GM12873 (cell line): ENCODE data around the gene CCDC68.

Experiments
- TF ChIP-seq, protein P1 (sequence below): IDR thresholded peaks from 2 replicates; pipeline ENCODE4 v1.5.1; 2012; ENCODE audit warnings: low read depth, mild to moderate bottlenecking, moderate library complexity, low read length, control low read depth; ENCODE audit not compliant: insufficient read depth; ENCODE audit errors: missing control alignments

CCDC68 gene

DNA sequence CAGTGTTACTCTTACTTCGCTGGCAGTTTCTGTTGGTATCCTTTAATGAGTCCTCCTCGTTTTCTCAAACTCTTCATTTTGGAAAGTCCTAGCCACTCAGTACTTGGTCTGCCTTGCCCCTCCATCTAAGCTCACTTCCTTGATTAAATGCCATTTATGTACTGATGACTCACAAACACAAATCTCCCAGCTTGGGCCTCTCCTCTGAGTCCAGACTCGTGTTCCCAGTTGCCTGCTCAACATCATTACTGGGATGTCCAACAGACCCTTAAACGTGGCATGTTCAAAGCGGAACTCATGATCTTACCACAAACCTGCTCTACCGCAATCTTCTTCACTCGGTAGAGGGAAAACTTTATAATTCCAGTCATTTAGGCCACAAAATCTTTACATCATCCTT is 13.8 kb upstream of the CCDC68 start:
- TF ChIP-seq, protein P1, sequence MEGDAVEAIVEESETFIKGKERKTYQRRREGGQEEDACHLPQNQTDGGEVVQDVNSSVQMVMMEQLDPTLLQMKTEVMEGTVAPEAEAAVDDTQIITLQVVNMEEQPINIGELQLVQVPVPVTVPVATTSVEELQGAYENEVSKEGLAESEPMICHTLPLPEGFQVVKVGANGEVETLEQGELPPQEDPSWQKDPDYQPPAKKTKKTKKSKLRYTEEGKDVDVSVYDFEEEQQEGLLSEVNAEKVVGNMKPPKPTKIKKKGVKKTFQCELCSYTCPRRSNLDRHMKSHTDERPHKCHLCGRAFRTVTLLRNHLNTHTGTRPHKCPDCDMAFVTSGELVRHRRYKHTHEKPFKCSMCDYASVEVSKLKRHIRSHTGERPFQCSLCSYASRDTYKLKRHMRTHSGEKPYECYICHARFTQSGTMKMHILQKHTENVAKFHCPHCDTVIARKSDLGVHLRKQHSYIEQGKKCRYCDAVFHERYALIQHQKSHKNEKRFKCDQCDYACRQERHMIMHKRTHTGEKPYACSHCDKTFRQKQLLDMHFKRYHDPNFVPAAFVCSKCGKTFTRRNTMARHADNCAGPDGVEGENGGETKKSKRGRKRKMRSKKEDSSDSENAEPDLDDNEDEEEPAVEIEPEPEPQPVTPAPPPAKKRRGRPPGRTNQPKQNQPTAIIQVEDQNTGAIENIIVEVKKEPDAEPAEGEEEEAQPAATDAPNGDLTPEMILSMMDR: no peak

DNA sequence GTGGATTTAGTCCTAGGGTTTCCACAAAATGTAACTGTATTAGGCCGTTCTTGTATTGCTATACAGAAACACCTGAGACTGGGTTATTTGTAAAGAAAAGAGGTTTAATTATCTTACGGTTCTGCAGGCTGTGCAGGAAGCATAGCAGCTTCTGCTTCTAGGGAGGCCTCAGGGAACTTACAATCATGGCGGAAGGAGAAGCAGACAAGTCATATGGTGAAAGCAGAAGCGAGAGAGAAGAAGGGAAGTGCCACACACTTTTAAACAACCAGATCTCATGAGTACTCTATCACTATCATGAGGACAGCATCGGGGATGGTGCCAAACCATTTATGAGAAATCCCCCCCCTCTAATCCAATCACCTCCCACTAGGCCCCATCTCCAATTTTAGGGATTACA is 9.5 kb upstream of the CCDC68 start:
- TF ChIP-seq, protein P1: no peak

GRCh38 chr18:54967786-54968185 is 8.5 kb upstream of the CCDC68 start:
- TF ChIP-seq, protein P1: no peak

GRCh38 chr18:54964741-54965140 is 5.5 kb upstream of the CCDC68 start:
- TF ChIP-seq, protein P1: no peak

DNA sequence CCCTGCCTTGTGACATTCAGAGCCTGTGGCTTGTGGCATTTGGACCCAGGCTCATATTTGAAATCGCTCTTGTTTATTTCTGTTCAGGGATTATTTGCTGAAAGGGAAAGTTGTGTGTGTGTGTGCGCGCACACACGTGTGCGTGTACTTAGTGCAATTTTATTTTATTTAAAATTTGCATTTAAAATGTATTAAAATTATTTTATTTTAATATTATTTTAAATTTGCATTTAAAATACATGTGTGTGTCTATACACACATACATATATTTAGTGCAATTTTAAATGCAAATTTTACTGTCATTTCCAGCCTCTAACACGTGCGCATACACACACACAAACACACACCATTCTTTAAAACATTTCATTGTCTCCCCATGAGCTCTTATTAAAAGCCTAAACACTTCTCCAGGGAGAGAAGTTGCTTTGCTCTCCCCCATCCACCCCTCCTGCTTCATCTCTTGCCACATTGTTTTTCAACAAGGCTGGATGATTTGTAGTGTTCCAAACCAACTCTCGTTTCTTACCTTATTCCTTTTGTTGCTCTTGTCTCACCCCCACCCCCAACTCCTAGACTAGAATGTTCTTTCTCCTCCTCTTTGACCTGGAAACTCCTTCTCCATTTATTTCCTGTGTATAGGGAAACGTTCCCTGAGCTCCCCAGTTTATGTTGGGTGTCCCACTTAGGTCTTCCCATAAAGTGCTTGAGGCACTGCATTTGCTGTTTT is 3.8 kb upstream of the CCDC68 start:
- TF ChIP-seq, protein P1: no peak

DNA sequence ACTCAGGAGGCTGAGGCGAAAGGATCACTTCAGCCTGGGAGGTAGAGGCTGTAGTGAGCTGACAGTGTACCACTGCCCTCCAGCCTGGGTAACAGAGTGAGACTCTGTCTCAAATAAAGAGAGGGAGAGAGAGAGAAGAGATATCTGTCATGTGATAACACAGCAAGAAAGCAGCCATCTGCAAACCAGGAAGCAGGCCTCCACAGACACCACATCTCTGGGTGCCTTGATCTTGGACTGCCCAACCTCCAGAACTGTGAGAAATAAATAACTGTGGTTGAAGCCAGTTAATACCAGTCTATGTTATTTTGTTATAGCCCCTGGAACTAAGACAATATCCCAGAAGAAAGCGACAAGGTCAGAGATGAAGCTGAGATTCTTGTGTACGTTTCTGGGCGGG is 2.6 kb upstream of the CCDC68 start:
- TF ChIP-seq, protein P1: no peak

DNA sequence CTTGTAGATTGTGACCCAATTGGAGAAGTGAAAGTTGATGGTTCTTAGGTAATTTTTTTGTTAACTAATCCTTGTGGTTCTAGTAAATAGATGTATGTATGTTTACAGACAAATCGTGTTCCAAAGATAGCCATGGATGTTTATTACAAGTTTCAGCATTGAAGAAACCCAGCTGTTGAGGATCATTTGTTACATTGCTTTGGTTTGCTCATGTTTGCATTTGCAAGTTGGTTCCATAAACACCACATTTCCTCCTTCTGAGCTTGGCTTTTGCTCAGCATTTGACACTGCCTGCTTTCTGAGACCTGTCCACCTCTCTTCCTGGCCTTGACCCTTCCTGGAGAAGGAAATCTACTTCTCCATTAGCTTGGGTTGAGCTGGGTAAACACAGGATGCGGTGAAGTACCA is 1.8 kb upstream of the CCDC68 start:
- TF ChIP-seq, protein P1: no peak

DNA sequence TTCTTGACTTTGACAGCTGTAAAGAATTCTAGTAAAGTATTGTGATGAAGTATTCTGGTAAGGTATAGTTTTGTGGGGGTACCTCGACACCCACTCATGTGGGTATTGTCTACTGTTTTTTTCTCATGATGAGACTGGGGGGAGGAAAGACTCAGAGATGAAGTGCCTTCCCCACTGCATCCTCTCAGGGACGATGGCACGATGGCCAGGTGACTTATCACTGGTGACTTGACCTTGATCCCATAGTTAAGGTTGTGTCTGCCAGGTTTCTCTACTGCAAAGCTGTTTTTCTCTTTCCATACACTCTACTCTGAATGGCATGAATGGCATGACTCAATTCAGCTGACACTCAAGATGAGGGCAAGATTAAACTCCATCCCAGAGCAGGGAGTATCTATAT is 936 bp upstream of the CCDC68 start:
- TF ChIP-seq, protein P1: no peak
